Pancreas (tissue), 10 donors: ENCODE data around the gene GRP. TPM values are rescaled to one million over a fixed set of nuclear protein-coding genes. Genes with fewer than 3 reads are reported as not detected.
A peak's percentile ranks its signal among the peaks of the same experiment; 100 is the strongest.

ENCODE experiments used
- ATAC-seq, 4 donors: fragments of 200-7000 bp; cut with Tn5 transposase; one replicate each; pipeline versions ENCODE4 v1.8.0 to v1.9.1; 2020; ENCODE audit warnings: mild to moderate bottlenecking in 4 of 4, moderate library complexity in 4 of 4
- DNase-seq, 6 donors: peaks; one replicate each; pipeline ENCODE4 v3.0.0-alpha.2; 2020
- FAIRE-seq: peaks from 2 replicates; lab custom pipeline; 2012; peaks lifted over from hg19 to GRCh38; lab: Jason Lieb, UNC
- H3K27ac ChIP-seq, 4 donors: fragments of 200-600 bp; sonication (generic); 1 replicate in 3 of 4; 2 replicates in 1 of 4; pipeline versions ENCODE4 v1.5.0 to v1.8.0; 2020
- H3K27me3 ChIP-seq, 4 donors: fragments of 200-600 bp; one replicate each; pipeline ENCODE4 v1.8.0; 2021
- H3K36me3 ChIP-seq, 3 donors: fragments of 200-600 bp; sonication (generic) in 1 of 3; one replicate each; pipeline versions ENCODE4 v1.5.0 to v1.8.0; 2020 to 2021
- H3K4me1 ChIP-seq, 3 donors: fragments of 200-600 bp; one replicate each; pipeline ENCODE4 v1.8.0; 2021
- H3K4me3 ChIP-seq, 4 donors: fragments of 200-600 bp; sonication (generic) in 2 of 4; one replicate each; pipeline versions ENCODE4 v1.5.0 to v1.8.0; 2020 to 2021
- H3K9me3 ChIP-seq, 4 donors: fragments of 200-600 bp; one replicate each; pipeline ENCODE4 v1.8.0; 2021
- CTCF ChIP-seq, 4 donors: fragments of 200-600 bp; sonication (generic) in 3 of 4; IDR thresholded peaks; one replicate each; pipeline versions ENCODE4 v1.5.0 to v1.8.0; 2021; ENCODE audit warnings: antibody characterized with exemption in 4 of 4
- whole genome bisulfite sequencing, 2 donors: extraction: QIAGEN DNeasy Blood & Tissue Kit; methylation state at CpG; one replicate each; pipeline ENCODE4 v1.1.7; 2013; 5-methylcytosine and 5-hydroxymethylcytosine counted together
- intact Hi-C, 3 donors: fragments of 100-400 bp; cut with DNase I; formaldehyde crosslinking; loops; one replicate each; pipeline versions ENCODE4 v1.11.1 to v1.14.2; 2022
- polyA plus RNA-seq, 2 donors: library from polyadenylated mRNA; stranded (reverse); fragments of 200-250 nt; gene quantifications; one replicate each; pipeline ENCODE4 v1.2.3, GENCODE V29; 2013
- total RNA-seq, 6 donors: library from RNA; stranded (reverse); fragmentation: NEBNext Ultra II Directional in 4 of 6; extraction: Animal tissue kit (Norgen Biotek cat#: 25700) in 4 of 6; gene quantifications; one replicate each; pipeline versions ENCODE4 v1.2.1 to v1.2.4, GENCODE V29; 2021 to 2023
- donor health status: healthy with polysubstance abuse.
- donor health status: DM: no; HTN: no; CAD: no; lungs with moderate emphysema.
- donor health status: DM: no; HTN: no; CAD: no.
- donor health status: control.
- donor health status: control.
- donor health status: Bipolar disorder and iron deficiency.
- donor health status: DM: yes; HTN: yes; CAD: no.
- donor health status: DM: no; HTN: no; CAD: no.
- donor health status: DM: no; HTN: no; CAD: no.
- donor health status: DM: yes; HTN: yes; CAD: no.

The GRP gene
- total and polyA plus RNA-seq, 8 donors, result 0.34 to 11.5 (median 0.74) TPM; not detected in 4

GRCh38 chr18:59265974-59266369 is 46.0 kb downstream of the GRP start:
- DNase-seq, result no peak
- peaks cover 0 to 66% (median 8%) of the 10 kb centered on the region in 4 donors for H3K27me3 ChIP-seq

DNA sequence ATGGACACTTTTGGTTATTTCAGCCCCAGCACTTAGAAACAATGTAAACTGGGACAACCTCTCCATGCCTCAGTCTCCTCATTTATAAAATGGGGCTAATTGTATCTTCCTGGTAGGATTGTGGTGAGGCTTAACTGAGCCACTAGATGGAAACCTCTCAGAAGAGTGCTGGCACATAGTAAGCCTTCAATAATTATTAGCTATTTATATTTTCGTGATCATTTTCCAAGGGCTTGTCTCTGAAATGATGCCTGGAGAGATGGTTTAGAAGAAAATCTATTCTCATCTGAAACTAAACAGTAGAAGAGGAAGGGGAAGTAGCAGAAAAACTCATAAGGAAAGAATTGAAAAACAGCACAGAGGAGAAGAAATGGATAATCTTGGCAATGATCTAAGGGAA is 46.5 kb downstream of the GRP start:
- no peak overlapping the region for H3K27ac ChIP-seq
- no peaks in the 10 kb centered on the region for H3K36me3 ChIP-seq
- ATAC-seq, result no peak
- no peak for FAIRE-seq
- 3 to 9% methylated on average over 1 of the region's 1 CpG for WGBS, 2 donors
- H3K4me3 ChIP-seq, result no peak overlapping the region
- intact Hi-C loops, result no loop called here
- H3K9me3 ChIP-seq, result no peaks in the 10 kb centered on the region
- peaks cover 0 to 9% (median 0%) of the 10 kb centered on the region in 3 donors for H3K4me1 ChIP-seq
- H3K27me3 ChIP-seq, result peaks cover 0 to 71% (median 8%) of the 10 kb centered on the region in 4 donors
- no peak for DNase-seq
- no peak for TF ChIP-seq CTCF (IDR thresholded peaks at IDR 0.05)

More at GRCh38 chr18:59265974-59266369, 46.0 kb downstream of the GRP start:
- peaks cover 0 to 9% (median 0%) of the 10 kb centered on the region in 3 donors for H3K4me1 ChIP-seq
- no peaks in the 10 kb centered on the region for H3K36me3 ChIP-seq
- ATAC-seq, result no peak
- intact Hi-C loops, result no loop called here
- no peak overlapping the region for H3K27ac ChIP-seq
- H3K4me3 ChIP-seq, result no peak overlapping the region
- FAIRE-seq, result no peak
- 6 to 9% methylated on average over 12 of the region's 12 CpGs for WGBS, 2 donors
- no peaks in the 10 kb centered on the region for H3K9me3 ChIP-seq
- no peak for TF ChIP-seq CTCF (IDR thresholded peaks at IDR 0.05)

GRCh38 chr18:59266886-59267502 is 47.0 kb downstream of the GRP start:
- DNase-seq, result no peak
- TF ChIP-seq CTCF (IDR thresholded peaks at IDR 0.05), result no peak
- no peak overlapping the region for H3K4me3 ChIP-seq
- peaks cover 0 to 76% (median 8%) of the 10 kb centered on the region in 4 donors for H3K27me3 ChIP-seq
- no peaks in the 10 kb centered on the region for H3K9me3 ChIP-seq
- intact Hi-C loops, result no loop called here
- no peak for FAIRE-seq
- WGBS, 2 donors, result 6 to 10% methylated on average over 10 of the region's 10 CpGs
- H3K36me3 ChIP-seq, result no peaks in the 10 kb centered on the region
- ATAC-seq, result no peak
- no peak overlapping the region for H3K27ac ChIP-seq
- peaks cover 0 to 9% (median 0%) of the 10 kb centered on the region in 3 donors for H3K4me1 ChIP-seq

DNA sequence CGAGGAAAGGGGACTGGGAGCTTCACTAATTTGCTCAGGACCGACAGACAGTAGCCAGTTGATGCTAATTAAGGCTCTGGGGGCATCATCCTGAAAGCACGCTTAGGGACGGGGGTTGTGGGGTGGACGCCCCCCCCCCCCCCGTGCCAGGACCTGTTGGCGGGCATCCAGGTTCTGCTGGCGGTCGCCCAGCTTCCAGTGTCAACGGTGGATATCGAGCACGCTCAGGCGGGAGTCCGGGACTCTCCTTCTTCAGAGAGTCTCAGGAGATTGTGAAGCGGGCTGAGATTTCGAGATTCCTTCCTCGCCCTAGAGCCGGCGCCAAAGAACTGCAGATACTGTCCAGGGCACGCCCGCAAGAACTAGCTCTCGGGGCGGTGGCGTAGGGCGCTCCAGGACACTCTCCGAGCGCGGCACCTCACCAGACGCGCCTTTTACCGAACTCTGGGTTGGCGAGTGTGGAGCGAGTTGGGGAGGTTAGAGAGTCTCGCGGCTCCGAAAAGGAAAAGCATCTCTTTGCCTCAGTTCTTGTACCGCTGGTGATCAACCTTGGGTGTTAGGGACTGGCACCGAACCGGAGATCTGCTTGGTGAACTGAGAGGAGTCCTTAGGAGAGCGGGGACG is 47.7 kb downstream of the GRP start:
- H3K27me3 ChIP-seq, result peaks cover 0 to 81% (median 8%) of the 10 kb centered on the region in 4 donors
- intact Hi-C loops, result no loop called here
- H3K36me3 ChIP-seq, result no peaks in the 10 kb centered on the region
- FAIRE-seq (no peak), DNase-seq (no peak), ATAC-seq (peak in 1 of 4 donors; percentile 20)
- 3% methylated on average over 41 of the region's 41 CpGs for WGBS, 2 donors
- peaks cover 0 to 10% (median 0%) of the 10 kb centered on the region in 3 donors for H3K4me1 ChIP-seq
- TF ChIP-seq CTCF (IDR thresholded peaks at IDR 0.05), result no peak
- H3K4me3 ChIP-seq, result no peak overlapping the region
- no peaks in the 10 kb centered on the region for H3K9me3 ChIP-seq
- H3K27ac ChIP-seq, result no peak overlapping the region
